ENCODE data around the gene AKAP12.

DNA sequence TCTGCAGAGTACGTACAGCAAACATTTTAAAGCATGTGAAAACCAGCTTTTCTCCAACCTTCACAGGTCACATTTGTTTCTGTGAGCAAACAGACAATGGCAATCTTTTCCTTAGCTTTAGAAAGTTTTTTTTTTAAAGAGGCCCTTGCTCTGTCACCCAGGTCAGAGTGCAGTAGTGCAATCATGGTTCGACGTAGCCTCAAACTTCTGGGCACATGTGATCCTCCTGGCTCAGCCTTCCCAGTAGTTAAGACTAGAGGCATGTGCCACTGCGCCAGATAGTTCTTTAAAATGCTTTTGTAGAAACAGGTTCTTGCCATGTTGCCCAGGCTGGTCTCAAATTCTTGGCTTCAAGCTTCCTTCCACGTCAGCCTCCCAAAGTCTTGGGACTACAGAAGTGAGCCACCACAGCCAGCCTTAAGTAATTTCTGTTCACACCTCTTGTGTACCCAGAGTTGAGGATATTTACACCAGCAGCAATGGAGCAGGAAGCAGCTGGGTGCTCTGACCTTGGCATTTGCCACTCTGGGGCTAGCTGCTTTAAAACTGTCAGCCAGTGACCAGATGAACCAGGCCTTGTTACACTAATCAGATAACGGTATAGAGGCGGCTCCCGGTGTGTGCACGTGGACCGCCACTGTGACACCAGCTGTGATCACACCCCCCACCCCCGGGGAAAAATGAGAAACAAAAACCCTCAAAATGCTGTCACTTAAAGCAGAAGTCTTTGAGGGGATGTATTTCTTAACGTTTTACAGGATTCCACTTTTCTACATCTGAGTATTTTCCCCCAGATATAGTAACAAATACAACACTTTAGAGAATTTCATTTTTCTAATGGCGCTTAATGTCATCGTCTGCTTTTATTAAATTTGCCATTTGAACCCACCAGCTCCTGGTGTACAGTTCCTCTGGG lies 71.3 kb downstream of the AKAP12 start:
- TF ChIP-seq, protein P1, sequence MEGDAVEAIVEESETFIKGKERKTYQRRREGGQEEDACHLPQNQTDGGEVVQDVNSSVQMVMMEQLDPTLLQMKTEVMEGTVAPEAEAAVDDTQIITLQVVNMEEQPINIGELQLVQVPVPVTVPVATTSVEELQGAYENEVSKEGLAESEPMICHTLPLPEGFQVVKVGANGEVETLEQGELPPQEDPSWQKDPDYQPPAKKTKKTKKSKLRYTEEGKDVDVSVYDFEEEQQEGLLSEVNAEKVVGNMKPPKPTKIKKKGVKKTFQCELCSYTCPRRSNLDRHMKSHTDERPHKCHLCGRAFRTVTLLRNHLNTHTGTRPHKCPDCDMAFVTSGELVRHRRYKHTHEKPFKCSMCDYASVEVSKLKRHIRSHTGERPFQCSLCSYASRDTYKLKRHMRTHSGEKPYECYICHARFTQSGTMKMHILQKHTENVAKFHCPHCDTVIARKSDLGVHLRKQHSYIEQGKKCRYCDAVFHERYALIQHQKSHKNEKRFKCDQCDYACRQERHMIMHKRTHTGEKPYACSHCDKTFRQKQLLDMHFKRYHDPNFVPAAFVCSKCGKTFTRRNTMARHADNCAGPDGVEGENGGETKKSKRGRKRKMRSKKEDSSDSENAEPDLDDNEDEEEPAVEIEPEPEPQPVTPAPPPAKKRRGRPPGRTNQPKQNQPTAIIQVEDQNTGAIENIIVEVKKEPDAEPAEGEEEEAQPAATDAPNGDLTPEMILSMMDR (IDR thresholded peaks at IDR 0.05; ENCODE audit: low read length), result no peak
- TF ChIP-seq EZH2phosphoT487 (IDR thresholded peaks at IDR 0.05; ENCODE audit: low read length), result no peak

Measured in MM.1S (cell line).